Omental fat pad (tissue), 4 donors: Measurements from ENCODE around the gene KRT80. TPM values are rescaled to one million over a fixed set of nuclear protein-coding genes. Genes with fewer than 3 reads are reported as not detected.

Experiments
- ATAC-seq: fragments of 150-250 bp; one replicate; pipeline ENCODE4 v1.9.1; 2016; ENCODE audit warnings: mild to moderate bottlenecking, moderate library complexity; ENCODE audit not compliant: low FRiP score
- DNase-seq: peaks from one replicate; pipeline ENCODE4 v3.0.0-alpha.2; 2019; ENCODE audit warnings: low spot score
- total RNA-seq, 4 donors: library from RNA; depleted of rRNA; stranded (reverse); fragments of >200 nt; gene quantifications; one replicate each; pipeline ENCODE4 v1.1.0, GENCODE V29; 2016
- TF ChIP-seq, protein P1 (sequence below), 3 donors: fragments of 450-650 bp; IDR thresholded peaks; one replicate each; pipeline ENCODE4 v1.5.1; 2016 to 2017; ENCODE audit warnings: antibody characterized with exemption in 3 of 3, mild to moderate bottlenecking in 3 of 3, moderate library complexity in 2 of 3

The KRT80 gene
- total RNA-seq, 4 donors from 2014 or later, result 0.37 to 5.5 (median 0.75) TPM; not detected in 1

DNA sequence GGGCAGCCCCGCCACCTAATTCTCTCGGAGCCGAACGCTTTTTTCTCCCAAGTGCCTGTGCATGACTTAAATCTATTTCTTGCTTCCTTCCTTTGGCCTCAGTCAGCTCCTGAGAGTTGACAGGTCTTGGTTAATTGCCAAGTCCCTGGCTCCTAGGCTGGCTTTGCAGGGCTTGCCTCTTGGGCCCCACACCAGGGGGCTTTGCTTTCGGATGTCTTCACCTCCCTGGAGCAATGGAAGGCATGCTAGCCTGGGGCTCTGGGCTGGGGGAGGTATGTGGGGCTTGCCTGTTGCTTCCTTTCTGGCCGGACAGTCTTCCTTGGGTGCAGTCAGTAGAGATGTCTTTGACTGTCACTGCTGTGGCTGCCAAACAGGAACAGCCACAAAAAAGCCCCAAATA lies 2.2 kb upstream of the KRT80 start:
- ATAC-seq, result no peak
- no peak for DNase-seq
- TF ChIP-seq, protein P1, sequence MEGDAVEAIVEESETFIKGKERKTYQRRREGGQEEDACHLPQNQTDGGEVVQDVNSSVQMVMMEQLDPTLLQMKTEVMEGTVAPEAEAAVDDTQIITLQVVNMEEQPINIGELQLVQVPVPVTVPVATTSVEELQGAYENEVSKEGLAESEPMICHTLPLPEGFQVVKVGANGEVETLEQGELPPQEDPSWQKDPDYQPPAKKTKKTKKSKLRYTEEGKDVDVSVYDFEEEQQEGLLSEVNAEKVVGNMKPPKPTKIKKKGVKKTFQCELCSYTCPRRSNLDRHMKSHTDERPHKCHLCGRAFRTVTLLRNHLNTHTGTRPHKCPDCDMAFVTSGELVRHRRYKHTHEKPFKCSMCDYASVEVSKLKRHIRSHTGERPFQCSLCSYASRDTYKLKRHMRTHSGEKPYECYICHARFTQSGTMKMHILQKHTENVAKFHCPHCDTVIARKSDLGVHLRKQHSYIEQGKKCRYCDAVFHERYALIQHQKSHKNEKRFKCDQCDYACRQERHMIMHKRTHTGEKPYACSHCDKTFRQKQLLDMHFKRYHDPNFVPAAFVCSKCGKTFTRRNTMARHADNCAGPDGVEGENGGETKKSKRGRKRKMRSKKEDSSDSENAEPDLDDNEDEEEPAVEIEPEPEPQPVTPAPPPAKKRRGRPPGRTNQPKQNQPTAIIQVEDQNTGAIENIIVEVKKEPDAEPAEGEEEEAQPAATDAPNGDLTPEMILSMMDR (IDR thresholded peaks at IDR 0.05), result no peak

DNA sequence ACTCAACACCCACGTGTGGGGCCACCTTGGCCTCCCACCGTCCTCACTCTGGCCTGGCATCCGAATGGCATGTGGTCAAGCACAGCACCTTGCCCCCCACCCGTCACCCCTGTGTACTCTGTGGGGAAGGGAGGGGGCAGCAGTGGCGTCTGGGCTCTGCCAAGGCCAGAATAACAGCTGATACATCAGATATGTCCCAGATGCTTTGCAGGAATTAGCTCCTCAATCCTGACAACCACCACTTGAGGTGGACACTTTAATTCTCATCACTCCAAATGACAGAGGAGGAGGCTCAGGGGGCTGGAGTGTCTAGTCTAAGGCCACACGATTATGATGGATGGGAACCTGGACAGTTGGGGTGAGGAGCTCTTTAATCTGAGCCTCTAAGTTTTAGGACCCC lies 1.7 kb upstream of the KRT80 start:
- DNase-seq, result no peak
- no peak for ATAC-seq
- TF ChIP-seq, protein P1 (IDR thresholded peaks at IDR 0.05), result no peak

DNA sequence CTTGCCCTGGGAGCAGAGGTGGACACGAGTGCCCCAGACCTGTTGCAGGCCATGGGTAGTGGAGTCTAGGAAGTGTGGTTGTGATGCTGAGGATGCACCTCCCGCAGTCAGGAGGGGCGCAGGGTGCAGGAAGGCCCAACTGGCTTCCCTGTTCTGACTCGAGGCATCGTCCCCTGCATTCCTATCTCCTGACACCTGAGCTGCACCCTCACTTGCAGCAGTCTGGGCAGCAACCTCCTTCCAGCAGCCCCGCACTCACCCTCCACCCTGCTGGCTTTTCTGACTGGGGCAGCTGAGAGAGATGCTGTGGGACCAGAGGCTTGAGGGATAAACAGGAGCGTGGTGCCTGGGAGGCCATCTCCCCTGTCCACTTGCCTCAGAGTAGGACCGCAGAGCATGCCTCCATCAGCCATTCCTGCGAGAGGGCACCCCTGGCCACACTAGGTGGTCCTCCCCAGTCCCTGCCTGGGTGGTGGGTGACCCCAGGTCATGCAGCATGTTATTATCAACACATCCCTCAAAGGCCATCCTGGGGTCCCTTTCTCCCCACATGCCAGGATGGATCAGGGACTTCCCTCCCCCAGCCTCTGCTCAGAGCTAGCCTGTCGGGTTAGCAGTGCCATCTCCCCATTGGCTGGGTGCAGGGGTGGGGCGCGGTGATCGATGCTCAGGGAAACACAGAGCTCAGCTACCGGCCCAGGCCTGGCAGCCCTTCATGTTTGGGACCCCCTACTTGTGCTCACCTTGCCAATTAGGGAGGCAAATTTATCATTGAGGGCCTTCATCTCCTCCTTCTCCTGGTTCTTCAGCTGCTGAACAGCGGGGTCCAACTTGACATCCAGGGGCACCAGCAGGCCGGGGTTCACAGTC lies 719 bp downstream of the KRT80 start:
- TF ChIP-seq, protein P1 (IDR thresholded peaks at IDR 0.05), result no peak
- no peak for ATAC-seq
- no peak for DNase-seq

DNA sequence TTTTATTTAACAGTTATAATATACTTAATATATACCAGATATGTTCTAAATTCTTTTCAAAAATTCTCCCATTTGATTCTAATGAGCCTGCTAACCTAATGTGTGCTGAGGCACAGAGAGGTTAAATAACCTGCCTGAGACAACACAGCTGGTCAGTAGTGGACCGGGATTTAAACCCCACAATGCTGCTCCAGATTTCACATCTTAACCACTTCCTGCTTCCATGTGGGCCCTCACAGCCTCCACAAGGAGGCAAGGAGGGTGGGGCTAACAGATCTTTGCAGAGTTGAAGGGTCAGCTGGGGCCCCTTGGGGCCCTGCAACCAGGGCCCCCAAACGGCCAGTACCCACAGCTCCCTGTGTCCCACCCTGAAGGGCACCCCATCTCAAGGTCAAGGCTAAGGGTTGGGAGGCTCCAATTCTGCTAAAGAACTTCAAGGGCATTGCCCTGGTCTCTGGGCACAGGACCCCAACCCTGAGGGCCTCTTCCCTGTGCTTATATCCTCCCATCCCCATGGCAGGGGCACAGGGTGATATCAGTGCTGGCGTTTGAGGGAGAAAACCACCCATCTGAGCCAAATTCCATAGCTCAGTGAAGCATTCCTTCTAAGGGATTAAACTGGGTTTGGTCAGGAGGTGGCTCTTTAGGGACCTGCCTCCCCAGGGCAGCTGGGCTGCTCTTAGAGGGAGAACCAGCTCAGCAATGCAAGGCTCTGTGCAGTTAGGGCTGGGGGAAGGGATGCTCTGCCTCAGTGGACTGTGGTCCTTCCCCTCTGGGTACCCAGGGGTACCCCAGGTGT lies 2.2 kb downstream of the KRT80 start:
- TF ChIP-seq, protein P1 (IDR thresholded peaks at IDR 0.05), result no peak
- ATAC-seq (no peak), DNase-seq (no peak)

DNA sequence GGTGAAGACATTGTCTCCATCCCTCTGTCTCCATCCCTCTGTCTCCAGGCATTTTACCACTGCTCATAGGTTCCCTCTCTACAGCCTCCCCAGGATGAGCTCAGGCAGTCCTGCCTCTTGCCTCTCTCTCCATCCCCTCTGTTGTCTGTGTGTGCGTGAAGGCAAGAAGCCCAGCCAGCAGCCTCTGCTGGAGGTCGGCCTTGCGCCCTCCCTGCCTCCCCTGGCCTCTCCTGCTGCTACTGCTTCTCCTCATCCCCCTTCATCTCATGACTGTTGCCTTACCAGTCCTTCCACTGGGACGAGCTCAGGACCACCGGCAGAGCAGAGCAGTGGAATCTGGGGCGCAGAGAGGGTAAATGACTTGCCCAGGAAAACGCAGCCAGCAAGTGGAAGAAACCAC lies 3.2 kb downstream of the KRT80 start:
- ATAC-seq (no peak), DNase-seq (no peak)
- TF ChIP-seq, protein P1 (IDR thresholded peaks at IDR 0.05), result no peak

DNA sequence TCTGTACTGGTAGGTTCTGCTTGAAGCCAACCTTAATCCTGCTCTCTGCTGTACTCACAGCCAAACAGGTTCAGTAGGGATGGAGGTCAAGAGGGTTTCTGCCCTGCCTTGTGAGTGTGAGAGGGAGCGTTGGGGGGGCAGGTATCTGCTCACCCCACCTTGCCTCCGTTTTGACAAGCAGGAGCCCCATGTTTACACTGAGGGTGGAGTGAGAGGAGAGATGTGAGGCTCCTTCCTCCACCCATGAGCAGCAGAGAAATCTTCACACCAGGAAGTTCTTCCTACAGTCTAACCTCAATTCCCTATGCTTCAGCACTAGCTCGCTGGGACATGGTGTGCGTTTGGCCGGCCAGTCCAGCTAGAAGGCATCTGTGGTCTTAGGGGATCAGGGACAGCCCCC lies 4.2 kb downstream of the KRT80 start:
- TF ChIP-seq, protein P1 (IDR thresholded peaks at IDR 0.05), result no peak
- DNase-seq, result no peak
- no peak for ATAC-seq
